ENCODE results near the gene NDC80. TPM values are rescaled to one million over a fixed set of nuclear protein-coding genes. Genes with fewer than 3 reads are reported as not detected.
"Not testable (repeated sequence)": the region's sequence is repeated elsewhere in the genome, so short reads cannot be mapped to it uniquely, and the experiment has no call there.

The NDC80 gene
- 3.9 TPM for total RNA-seq

- Histone ChIP-seq H3K4me3 (peak within 1 kb of the TSS; percentile 64 to 90), H3K4me1 (peaks cover 28% of the 10 kb centered on the region), H3K27ac (peak within 1 kb of the TSS; percentile 93), H3K9me3 (no peaks in the 10 kb centered on the region), H3K27me3 (no peaks in the 10 kb centered on the region), H3K36me3 (no peaks in the 10 kb centered on the region)
- no peak for TF ChIP-seq CTCF (IDR thresholded peaks at IDR 0.05)
- peak; percentile 94 to 96 for TF ChIP-seq POLR2AphosphoS5 (IDR thresholded peaks at IDR 0.05; ENCODE audit: insufficient read depth in 1 of 2, low read depth in 1 of 2)
- intact Hi-C loops (cut with DNase I), result loop anchor here (5.0 kb wide), 1 partner anchor 86 kb away; the partner anchor contains the start of gene SMCHD1
- no peak for DNase-seq (ENCODE audit: extremely low spot score in 2 of 2)
Measured at GRCh38 chr18:2571200-2572170, at the start of gene NDC80, which contains the start of gene METTL4. NDC80 (plus strand) TSS chr18:2571557; CDS start chr18:2572986, 1,429 bp downstream. METTL4 (minus strand) TSS chr18:2571505; CDS start chr18:2567216, 4,289 bp downstream.

GRCh38 chr18:2522112-2522511 is 49.2 kb upstream of the NDC80 start:
- Histone ChIP-seq H3K27ac (no peak overlapping the region), H3K27me3 (no peaks in the 10 kb centered on the region), H3K4me1 (no peaks in the 10 kb centered on the region), H3K36me3 (no peaks in the 10 kb centered on the region), H3K4me3 (no peak overlapping the region), H3K9me3 (no peaks in the 10 kb centered on the region)
- no peak for DNase-seq (ENCODE audit: extremely low spot score in 2 of 2)
- no peak for TF ChIP-seq POLR2AphosphoS5 (IDR thresholded peaks at IDR 0.05; ENCODE audit: insufficient read depth in 1 of 2, low read depth in 1 of 2)
- no peak for TF ChIP-seq CTCF (IDR thresholded peaks at IDR 0.05)
- no peak for TF ChIP-seq POLR2A (IDR thresholded peaks at IDR 0.05)
- intact Hi-C loops (cut with DNase I), result no loop called here

- H3K9me3 ChIP-seq; H3K4me3 ChIP-seq; H3K36me3 ChIP-seq; H3K27me3 ChIP-seq; H3K27ac ChIP-seq; DNase-seq (ENCODE audit: extremely low spot score in 2 of 2); intact Hi-C loops (cut with DNase I); H3K4me1 ChIP-seq: not testable (repeated sequence)
Measured at GRCh38 chr18:2524794-2525198, 46.6 kb upstream of the NDC80 start.

- Histone ChIP-seq H3K27me3 (no peaks in the 10 kb centered on the region), H3K4me1 (no peaks in the 10 kb centered on the region), H3K27ac (no peak overlapping the region), H3K4me3 (no peak overlapping the region), H3K9me3 (no peaks in the 10 kb centered on the region), H3K36me3 (no peaks in the 10 kb centered on the region)
- TF ChIP-seq CTCF (IDR thresholded peaks at IDR 0.05) (no peak), POLR2AphosphoS5 (IDR thresholded peaks at IDR 0.05; ENCODE audit: insufficient read depth in 1 of 2, low read depth in 1 of 2) (no peak), POLR2A (IDR thresholded peaks at IDR 0.05) (no peak)
- intact Hi-C loops (cut with DNase I), result no loop called here
- no peak for DNase-seq (ENCODE audit: extremely low spot score in 2 of 2)
Measured at GRCh38 chr18:2526329-2526728, 45.0 kb upstream of the NDC80 start.

- intact Hi-C loops (cut with DNase I), result no loop called here
- H3K27me3 ChIP-seq, result no peaks in the 10 kb centered on the region
- no peak for TF ChIP-seq CTCF (IDR thresholded peaks at IDR 0.05)
- TF ChIP-seq POLR2AphosphoS5 (IDR thresholded peaks at IDR 0.05; ENCODE audit: insufficient read depth in 1 of 2, low read depth in 1 of 2), result no peak
- TF ChIP-seq POLR2A (IDR thresholded peaks at IDR 0.05), result no peak
Measured at GRCh38 chr18:2529154-2529553, 42.2 kb upstream of the NDC80 start.

More at GRCh38 chr18:2529154-2529553, 42.2 kb upstream of the NDC80 start:
- Histone ChIP-seq H3K4me1 (no peaks in the 10 kb centered on the region), H3K9me3 (no peaks in the 10 kb centered on the region), H3K36me3 (no peaks in the 10 kb centered on the region), H3K4me3 (no peak overlapping the region), H3K27ac (no peak overlapping the region)
- DNase-seq (ENCODE audit: extremely low spot score in 2 of 2), result no peak

All from vagina (tissue), 2 donors.